Activated CD4-positive, alpha-beta T cell treated with anti-CD3 and anti-CD28 coated beads for 36 hours (primary cell): ENCODE data around the gene TMEM269. TPM values are rescaled to one million over a fixed set of nuclear protein-coding genes. Genes with fewer than 3 reads are reported as not detected.
A peak's percentile ranks its signal among the peaks of the same experiment; 100 is the strongest.

Experiments
- ATAC-seq: fragments of 200-7000 bp; cut with Tn5 transposase; one replicate; pipeline ENCODE4 v1.10.0; 2021; ENCODE audit warnings: mild to moderate bottlenecking, moderate library complexity
- CTCF ChIA-PET: fragments of 350-600 bp; sonication (Branson Sonifier 250); formaldehyde crosslinking; loops from one replicate; lab custom pipeline; 2021; ENCODE audit warnings: antibody characterized with exemption; lab: Charles Lee
- POLR2A ChIA-PET: fragments of 350-600 bp; sonication (Branson Sonifier 250); formaldehyde crosslinking; loops from one replicate; lab custom pipeline; 2021; ENCODE audit warnings: antibody characterized with exemption, inconsistent platforms; lab: Charles Lee
- DNase-seq: peaks from one replicate; pipeline ENCODE4 v3.0.0-alpha.2; 2020
- H3K27ac Mint-ChIP-seq: one replicate; pipeline ENCODE4 v1.8.0; 2021; ENCODE audit warnings: mixed read lengths
- H3K27me3 Mint-ChIP-seq: one replicate; pipeline ENCODE4 v1.8.0; 2021; ENCODE audit warnings: mixed read lengths
- H3K36me3 Mint-ChIP-seq: one replicate; pipeline ENCODE4 v1.8.0; 2021; ENCODE audit warnings: low read depth, mixed read lengths
- H3K4me1 Mint-ChIP-seq: one replicate; pipeline ENCODE4 v1.8.0; 2021; ENCODE audit warnings: mixed read lengths
- H3K4me3 Mint-ChIP-seq: one replicate; pipeline ENCODE4 v1.8.0; 2021; ENCODE audit warnings: mild to moderate bottlenecking, moderate library complexity, mixed read lengths
- H3K9me3 Mint-ChIP-seq: one replicate; pipeline ENCODE4 v1.8.0; 2021; ENCODE audit warnings: low read depth, mixed read lengths
- intact Hi-C, 2 experiments: fragments of 100-400 bp; cut with DNase I in 1 of 2; cut with micrococcal nuclease in 1 of 2; formaldehyde crosslinking; loops; one replicate each; pipeline versions ENCODE4 v1.14.2 to v1.15.1; 2022 to 2024; cut with DNase I, micrococcal nuclease
- total RNA-seq, 2 experiments: library from RNA; stranded (reverse); gene quantifications; one replicate each; pipeline ENCODE4 v1.2.3, GENCODE V29; 2021

The TMEM269 gene
- under 1 TPM; 0.19 to 0.48 TPM for total RNA-seq

GRCh38 chr1:42784946-42785693 lies at the start of gene TMEM269:
TMEM269 (plus strand) TSS chr1:42784991; CDS start chr1:42789894, 4,903 bp downstream.
- Mint-ChIP-seq H3K27me3 (no peaks in the 10 kb centered on the region), H3K9me3 (no peaks in the 10 kb centered on the region), H3K4me3 (peak within 1 kb of the TSS; percentile 48), H3K27ac (peak within 1 kb of the TSS; percentile 78), H3K36me3 (peaks cover 21% of the 10 kb centered on the region), H3K4me1 (peaks cover 10% of the 10 kb centered on the region)
- DNase-seq (peak; percentile 75), ATAC-seq (peak; percentile 94)
- ChIA-PET POLR2A (interaction anchor here (0.7 kb wide), 1 partner anchor 61 kb away, joined by 4 read pairs; the partner anchor contains the start of gene ZNF691), CTCF (interaction anchor here (1.2 to 2.1 kb wide), 2 partner anchors 12 to 288 kb away, joined by 3 to 9 read pairs; no protein-coding TSS in a partner anchor)
- intact Hi-C loops = no loop called here

- ChIA-PET CTCF (interaction anchor here (1.2 kb wide), 1 partner anchor 338 kb away, joined by 6 read pairs; no protein-coding TSS in a partner anchor), POLR2A (no interaction called here)
- intact Hi-C loops = loop anchor here in 1 of 2 experiments (10.0 kb wide), 1 partner anchor 560 kb away; no protein-coding TSS in a partner anchor
- DNase-seq (no peak), ATAC-seq (no peak)
- Mint-ChIP-seq H3K4me1 (peaks cover 10% of the 10 kb centered on the region), H3K9me3 (no peaks in the 10 kb centered on the region), H3K36me3 (no peaks in the 10 kb centered on the region), H3K27me3 (no peaks in the 10 kb centered on the region), H3K4me3 (no peak overlapping the region), H3K27ac (no peak overlapping the region)
Observed at GRCh38 chr1:42735056-42735455, 49.7 kb upstream of the TMEM269 start.

GRCh38 chr1:42735477-42736105 lies 49.2 kb upstream of the TMEM269 start:
- ChIA-PET POLR2A (no interaction called here), CTCF (no interaction called here)
- intact Hi-C loops = loop anchor here in 1 of 2 experiments (10.0 kb wide), 1 partner anchor 561 kb away; no protein-coding TSS in a partner anchor
- ATAC-seq = no peak
- H3K9me3 Mint-ChIP-seq = no peaks in the 10 kb centered on the region
- no peaks in the 10 kb centered on the region for H3K27me3 Mint-ChIP-seq
- no peak overlapping the region for H3K27ac Mint-ChIP-seq
- no peak for DNase-seq
- H3K4me3 Mint-ChIP-seq = no peak overlapping the region
- peaks cover 10% of the 10 kb centered on the region for H3K4me1 Mint-ChIP-seq
- no peaks in the 10 kb centered on the region for H3K36me3 Mint-ChIP-seq

- peak; percentile 39 for ATAC-seq
- intact Hi-C loops = loop anchor here in 1 of 2 experiments (10.0 kb wide), 1 partner anchor 561 kb away; no protein-coding TSS in a partner anchor
- CTCF ChIA-PET = no interaction called here
- Mint-ChIP-seq H3K9me3 (no peaks in the 10 kb centered on the region), H3K27me3 (no peaks in the 10 kb centered on the region), H3K27ac (no peak overlapping the region), H3K4me3 (no peak overlapping the region), H3K36me3 (no peaks in the 10 kb centered on the region), H3K4me1 (peaks cover 7% of the 10 kb centered on the region)
- POLR2A ChIA-PET = interaction anchor here (0.6 kb wide), 1 partner anchor 392 kb away, joined by 3 read pairs; no protein-coding TSS in a partner anchor
- peak; percentile 23 for DNase-seq
Observed at GRCh38 chr1:42736152-42736551, 48.6 kb upstream of the TMEM269 start.

GRCh38 chr1:42736571-42737200 lies 48.1 kb upstream of the TMEM269 start:
- ChIA-PET CTCF (interaction anchor here (1.0 kb wide), 1 partner anchor 97 kb away, joined by 4 read pairs; no protein-coding TSS in a partner anchor), POLR2A (interaction anchor here (0.6 kb wide), 1 partner anchor 392 kb away, joined by 3 read pairs; no protein-coding TSS in a partner anchor)
- Mint-ChIP-seq H3K4me1 (peaks cover 7% of the 10 kb centered on the region), H3K27ac (no peak overlapping the region), H3K27me3 (no peaks in the 10 kb centered on the region), H3K36me3 (no peaks in the 10 kb centered on the region), H3K4me3 (no peak overlapping the region), H3K9me3 (no peaks in the 10 kb centered on the region)
- no peak for DNase-seq
- ATAC-seq = no peak
- intact Hi-C loops = loop anchor here in 1 of 2 experiments (10.0 kb wide), 1 partner anchor 562 kb away; no protein-coding TSS in a partner anchor

GRCh38 chr1:42737257-42737656 lies 47.5 kb upstream of the TMEM269 start:
- ATAC-seq (no peak), DNase-seq (peak; percentile 14)
- Mint-ChIP-seq H3K4me3 (no peak overlapping the region), H3K27me3 (no peaks in the 10 kb centered on the region), H3K27ac (peak overlapping the region; percentile 7), H3K9me3 (no peaks in the 10 kb centered on the region), H3K4me1 (peaks cover 7% of the 10 kb centered on the region), H3K36me3 (no peaks in the 10 kb centered on the region)
- intact Hi-C loops = loop anchor here in 1 of 2 experiments (10.0 kb wide), 1 partner anchor 562 kb away; no protein-coding TSS in a partner anchor
- POLR2A ChIA-PET = no interaction called here
- CTCF ChIA-PET = interaction anchor here (0.7 to 1.0 kb wide), 2 partner anchors 97 to 405 kb away, joined by 3 to 4 read pairs; no protein-coding TSS in a partner anchor

GRCh38 chr1:42737986-42738677 lies 46.7 kb upstream of the TMEM269 start:
- ATAC-seq = no peak
- H3K4me3 Mint-ChIP-seq = no peak overlapping the region
- H3K27ac Mint-ChIP-seq = no peak overlapping the region
- peaks cover 7% of the 10 kb centered on the region for H3K4me1 Mint-ChIP-seq
- no peaks in the 10 kb centered on the region for H3K27me3 Mint-ChIP-seq
- ChIA-PET POLR2A (no interaction called here), CTCF (interaction anchor here (0.6 to 1.0 kb wide), 5 partner anchors 9 to 406 kb away, joined by 3 to 4 read pairs (median 3); no protein-coding TSS in a partner anchor)
- no peak for DNase-seq
- H3K9me3 Mint-ChIP-seq = no peaks in the 10 kb centered on the region
- intact Hi-C loops = loop anchor here in 1 of 2 experiments (10.0 kb wide), 1 partner anchor 563 kb away; no protein-coding TSS in a partner anchor
- no peaks in the 10 kb centered on the region for H3K36me3 Mint-ChIP-seq

- ATAC-seq (no peak), DNase-seq (no peak)
- intact Hi-C loops = loop anchor here in 1 of 2 experiments (10.0 kb wide), 1 partner anchor 564 kb away; no protein-coding TSS in a partner anchor
- POLR2A ChIA-PET = no interaction called here
- no peaks in the 10 kb centered on the region for H3K27me3 Mint-ChIP-seq
- CTCF ChIA-PET = interaction anchor here (0.6 to 0.9 kb wide), 3 partner anchors 9 to 297 kb away, joined by 3 to 4 read pairs (median 3); no protein-coding TSS in a partner anchor
- peaks cover 7% of the 10 kb centered on the region for H3K4me1 Mint-ChIP-seq
- no peaks in the 10 kb centered on the region for H3K36me3 Mint-ChIP-seq
- H3K9me3 Mint-ChIP-seq = no peaks in the 10 kb centered on the region
- no peak overlapping the region for H3K4me3 Mint-ChIP-seq
- no peak overlapping the region for H3K27ac Mint-ChIP-seq
Observed at GRCh38 chr1:42738678-42739226, 46.0 kb upstream of the TMEM269 start.

GRCh38 chr1:42739753-42740700 lies 44.8 kb upstream of the TMEM269 start, which contains the start of gene CLDN19:
CLDN19 (minus strand) TSS chr1:42740236; CDS start chr1:42740063, 173 bp downstream.
- intact Hi-C loops = loop anchor here in 1 of 2 experiments (10.0 kb wide), 1 partner anchor 565 kb away; no protein-coding TSS in a partner anchor
- CTCF ChIA-PET = interaction anchor here (0.6 kb wide), 1 partner anchor 731 kb away, joined by 3 read pairs; no protein-coding TSS in a partner anchor

More at GRCh38 chr1:42739753-42740700, 44.8 kb upstream of the TMEM269 start, which contains the start of gene CLDN19:
- H3K27ac Mint-ChIP-seq = no peak within 1 kb of the TSS
- ATAC-seq = no peak
- DNase-seq = no peak
- no peaks in the 10 kb centered on the region for H3K9me3 Mint-ChIP-seq
- no peak within 1 kb of the TSS for H3K4me3 Mint-ChIP-seq
- no peaks in the 10 kb centered on the region for H3K27me3 Mint-ChIP-seq
- POLR2A ChIA-PET = no interaction called here
- H3K36me3 Mint-ChIP-seq = no peaks in the 10 kb centered on the region
- H3K4me1 Mint-ChIP-seq = peaks cover 7% of the 10 kb centered on the region
